Lung (tissue), 12 donors: ENCODE measurements around the gene NOC4L. TPM values are rescaled to one million over a fixed set of nuclear protein-coding genes. Genes with fewer than 3 reads are reported as not detected.
A peak's percentile ranks its signal among the peaks of the same experiment; 100 is the strongest.

Experiments
- ATAC-seq: fragments of 200-7000 bp; cut with Tn5 transposase; one replicate; pipeline ENCODE4 v1.9.1; 2020; ENCODE audit warnings: moderate number of reproducible peaks; ENCODE audit not compliant: insufficient read depth, low FRiP score
- DNase-seq, 3 donors: peaks; one replicate each; pipeline ENCODE4 v3.0.0-alpha.2; 2013 to 2017
- H3K27ac ChIP-seq, 2 donors: one replicate each; pipeline ENCODE4 v1.5.1; 2013; ENCODE audit warnings: mild to moderate bottlenecking in 2 of 2, moderate library complexity in 2 of 2, control low read depth in 1 of 2, inconsistent platforms in 1 of 2, low read depth in 1 of 2, low read length in 1 of 2
- H3K27me3 ChIP-seq, 3 donors: one replicate each; pipeline ENCODE4 v1.5.1; 2013; ENCODE audit warnings: low read length in 2 of 3; ENCODE audit not compliant: control insufficient read depth in 3 of 3, insufficient read depth in 3 of 3
- H3K36me3 ChIP-seq, 4 donors: one replicate each; pipeline ENCODE4 v1.5.1; 2013; ENCODE audit warnings: low read length in 4 of 4, mild to moderate bottlenecking in 1 of 4, moderate library complexity in 1 of 4; ENCODE audit not compliant: control insufficient read depth in 4 of 4, insufficient read depth in 4 of 4
- H3K4me1 ChIP-seq, 5 donors: one replicate each; pipeline ENCODE4 v1.5.1; 2013; ENCODE audit warnings: low read length in 5 of 5, mild to moderate bottlenecking in 2 of 5, moderate library complexity in 1 of 5; ENCODE audit not compliant: control insufficient read depth in 5 of 5, insufficient read depth in 5 of 5
- H3K4me3 ChIP-seq: one replicate; pipeline ENCODE4 v1.5.1; 2013; ENCODE audit warnings: mild to moderate bottlenecking, control low read depth, moderate library complexity
- H3K9ac ChIP-seq, 2 donors: one replicate each; pipeline ENCODE4 v1.5.1; 2013; ENCODE audit warnings: low read length in 2 of 2, control low read depth in 1 of 2; ENCODE audit not compliant: insufficient read depth in 1 of 2
- H3K9me3 ChIP-seq, 4 donors: one replicate each; pipeline ENCODE4 v1.5.1; 2013; ENCODE audit warnings: low read length in 3 of 4, mild to moderate bottlenecking in 1 of 4, moderate library complexity in 1 of 4; ENCODE audit not compliant: control insufficient read depth in 4 of 4, insufficient read depth in 3 of 4
- CTCF ChIP-seq: IDR thresholded peaks from 2 replicates; pipeline ENCODE4 v1.5.1; 2012; ENCODE audit warnings: mild to moderate bottlenecking; ENCODE audit errors: control extremely low read depth, extremely low read depth
- whole genome bisulfite sequencing, 2 donors: extraction: QIAGEN DNeasy Blood & Tissue Kit; methylation state at CpG; one replicate each; pipeline ENCODE4 v1.1.7; 2013; 5-methylcytosine and 5-hydroxymethylcytosine counted together
- polyA plus RNA-seq, 2 donors: library from polyadenylated mRNA; stranded (reverse); fragments of 200-250 nt; gene quantifications; one replicate each; pipeline ENCODE4 v1.2.1, GENCODE V29; 2013
- total RNA-seq, 2 donors: library from RNA; depleted of rRNA in 1 of 2; stranded (reverse); fragments of >200 nt in 1 of 2; gene quantifications; one replicate each; pipeline ENCODE4 v1.2.1, GENCODE V29; 2014 to 2021
- donor health status: control.
- donor health status: control.
- donor health status: Bipolar disorder and iron deficiency.
- donor health status: healthy.
- donor health status: DM: yes; HTN: yes; CAD: no.

Gene NOC4L
- total and polyA plus RNA-seq, 4 donors: 6.3 to 27.8 (median 25.9) TPM

GRCh38 chr12:132197581-132198354 lies 53.5 kb downstream of the NOC4L start:
- Histone ChIP-seq H3K9me3 (peaks cover 0 to 14% (median 2%) of the 10 kb centered on the region in 4 donors), H3K4me3 (no peak overlapping the region), H3K4me1 (no peaks in the 10 kb centered on the region), H3K27ac (no peak overlapping the region), H3K9ac (no peak overlapping the region), H3K36me3 (no peaks in the 10 kb centered on the region), H3K27me3 (peaks cover 0 to 20% (median 0%) of the 10 kb centered on the region in 3 donors)
- TF ChIP-seq CTCF: no peak
- WGBS, 2 donors: 84 to 85% methylated on average over 44 of the region's 44 CpGs
- DNase-seq (peak in 2 of 3 donors; percentile 29 to 54), ATAC-seq (no peak)

- no peak for ATAC-seq
- H3K27me3 ChIP-seq: peaks cover under 1 to 22% (median 3%) of the 10 kb centered on the region in 3 donors
- H3K27ac ChIP-seq: no peak overlapping the region
- no peak for TF ChIP-seq CTCF
- 81 to 83% methylated on average over 18 of the region's 18 CpGs for WGBS, 2 donors
- H3K36me3 ChIP-seq: no peaks in the 10 kb centered on the region
- H3K4me1 ChIP-seq: peaks cover 0 to 2% (median 0%) of the 10 kb centered on the region in 5 donors
- H3K9me3 ChIP-seq: peaks cover 0 to 4% (median 0%) of the 10 kb centered on the region in 4 donors
- H3K4me3 ChIP-seq: no peak overlapping the region
- H3K9ac ChIP-seq: no peak overlapping the region
- DNase-seq: no peak
These were observed 54.8 kb downstream of the NOC4L start for GRCh38 chr12:132199101-132199500.

DNA sequence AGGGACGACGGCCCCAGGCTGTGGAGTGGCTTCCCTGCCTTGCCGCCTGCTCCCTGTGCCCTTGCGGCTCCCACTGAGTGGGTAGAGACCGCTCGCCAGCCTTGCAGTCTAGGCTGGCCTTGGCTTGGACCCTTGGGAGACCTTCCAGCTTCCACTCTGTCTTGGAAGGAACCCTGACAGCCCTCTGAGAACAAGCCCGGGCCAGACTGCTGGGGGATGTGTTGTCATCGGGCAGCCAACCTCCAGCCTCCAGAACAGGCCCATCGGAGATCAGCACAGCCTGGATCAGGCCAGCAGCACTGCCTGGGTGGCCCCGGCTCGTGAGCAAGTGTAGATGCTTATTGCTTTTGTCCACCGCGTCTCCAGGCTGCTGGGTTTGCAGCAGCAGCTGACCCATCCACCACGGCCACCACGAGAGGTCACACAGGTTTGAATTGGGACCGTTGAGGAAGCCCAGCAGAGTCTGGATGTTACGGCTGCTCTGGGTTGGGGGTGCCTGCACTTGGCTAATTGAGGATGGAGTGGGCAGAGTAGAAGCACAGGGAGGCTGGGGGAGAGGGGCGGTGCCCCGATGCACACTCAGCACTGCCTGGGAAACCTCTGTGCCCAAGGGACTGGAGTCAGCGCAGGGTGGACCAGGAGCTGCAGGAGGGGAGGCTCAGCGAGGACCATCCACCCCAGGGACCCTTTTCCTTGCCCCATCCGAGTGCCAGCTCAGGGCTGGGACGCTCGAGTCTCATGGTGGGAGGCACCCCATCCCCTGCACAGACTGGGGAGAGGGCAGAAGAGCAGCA lies 55.5 kb downstream of the NOC4L start:
- TF ChIP-seq CTCF: no peak
- Histone ChIP-seq H3K4me3 (no peak overlapping the region), H3K9ac (no peak overlapping the region), H3K27ac (no peak overlapping the region), H3K4me1 (peaks cover 0 to 8% (median 0%) of the 10 kb centered on the region in 5 donors), H3K9me3 (no peaks in the 10 kb centered on the region), H3K36me3 (no peaks in the 10 kb centered on the region), H3K27me3 (peaks cover 3 to 29% (median 6%) of the 10 kb centered on the region in 3 donors)
- no peak for ATAC-seq
- 78 to 89% methylated on average over 24 of the region's 24 CpGs for WGBS, 2 donors
- no peak for DNase-seq
